Osteoblast (primary cell): ENCODE data around the gene FMNL1. TPM values are rescaled to one million over a fixed set of nuclear protein-coding genes. Genes with fewer than 3 reads are reported as not detected.
A peak's percentile ranks its signal among the peaks of the same experiment; 100 is the strongest.

ENCODE experiments used
- DNase-seq: peaks from one replicate; pipeline ENCODE4 v3.0.0; 2011; ENCODE audit warnings: low spot score, mixed read lengths; ENCODE audit not compliant: insufficient read length; ENCODE audit errors: missing footprints
- H2AFZ ChIP-seq: 2 replicates; pipeline ENCODE4 v1.6.0; 2011; ENCODE audit warnings: mild to moderate bottlenecking, low read length
- H3K27ac ChIP-seq: 2 replicates; pipeline ENCODE4 v1.5.1; 2011; ENCODE audit warnings: mild to moderate bottlenecking, low read depth, low read length, moderate library complexity
- H3K27me3 ChIP-seq: 2 replicates; pipeline ENCODE4 v1.6.0; 2012; ENCODE audit warnings: mild to moderate bottlenecking, control low read depth, inconsistent platforms, low read length, moderate library complexity; ENCODE audit not compliant: insufficient read depth
- H3K36me3 ChIP-seq: 2 replicates; pipeline ENCODE4 v1.5.1; 2011; ENCODE audit warnings: mild to moderate bottlenecking, low read length, control low read depth, moderate library complexity; ENCODE audit not compliant: insufficient read depth
- H3K4me1 ChIP-seq: 2 replicates; pipeline ENCODE4 v1.5.1; 2011; ENCODE audit warnings: mild to moderate bottlenecking, low read length, control low read depth, moderate library complexity; ENCODE audit not compliant: insufficient read depth
- H3K4me2 ChIP-seq: 2 replicates; pipeline ENCODE4 v1.6.0; 2011; ENCODE audit warnings: mild to moderate bottlenecking, low read length; ENCODE audit not compliant: insufficient read depth
- H3K4me3 ChIP-seq: fragments of 200-600 bp; sonication (generic); 3 replicates; pipeline ENCODE4 v1.5.1; 2012; ENCODE audit warnings: mild to moderate bottlenecking, low read length, inconsistent platforms; ENCODE audit not compliant: insufficient read depth
- H3K79me2 ChIP-seq: 2 replicates; pipeline ENCODE4 v1.6.0; 2012; ENCODE audit warnings: mild to moderate bottlenecking, low read length, control low read depth, inconsistent platforms; ENCODE audit not compliant: insufficient read depth
- H3K9me3 ChIP-seq: 2 replicates; pipeline ENCODE4 v1.5.1; 2011; ENCODE audit warnings: low read depth, low read length, control low read depth
- H4K20me1 ChIP-seq: 2 replicates; pipeline ENCODE4 v1.6.0; 2012; ENCODE audit warnings: mild to moderate bottlenecking, low read length, control low read depth; ENCODE audit not compliant: insufficient read depth
- total RNA-seq: library from RNA; depleted of rRNA; stranded (reverse); fragments of >200 nt; gene quantifications from 2 replicates; pipeline ENCODE4 v1.2.3, GENCODE V29; 2012
- TF ChIP-seq, protein P1 (sequence below): IDR thresholded peaks from 2 replicates; pipeline ENCODE4 v1.5.1; 2011; ENCODE audit warnings: mild to moderate bottlenecking, low read depth, low read length, moderate library complexity; ENCODE audit errors: extremely low read depth

Gene FMNL1
- total RNA-seq, 1 donor, result 3.6 TPM

DNA sequence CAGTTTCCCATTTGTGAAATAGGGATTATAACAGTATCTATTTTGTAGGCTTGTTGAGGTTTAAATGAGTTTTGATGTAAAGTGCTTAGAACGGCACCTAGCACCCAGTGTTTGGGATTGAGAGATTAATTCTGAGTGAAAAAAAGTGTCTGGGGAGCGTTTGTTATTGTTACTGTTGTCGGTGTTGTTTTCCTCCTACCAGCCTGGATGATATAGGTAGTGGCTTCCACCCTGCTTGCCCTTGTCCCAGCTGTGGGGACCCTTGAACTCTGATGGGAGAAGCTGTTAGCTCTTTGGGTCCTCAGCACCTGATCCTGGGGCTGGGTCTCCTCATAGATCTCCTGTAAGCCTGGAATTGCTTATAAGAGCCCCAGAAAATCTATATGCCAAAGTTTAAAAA lies 4.9 kb downstream of the FMNL1 start:
- peak; percentile 43 for DNase-seq
- H3K4me1 ChIP-seq, result peaks cover 45% of the 10 kb centered on the region
- no peak overlapping the region for H3K4me2 ChIP-seq
- H3K9me3 ChIP-seq, result no peaks in the 10 kb centered on the region
- H3K27ac ChIP-seq, result no peak overlapping the region
- H3K79me2 ChIP-seq, result no peaks in the 10 kb centered on the region
- no peaks in the 10 kb centered on the region for H4K20me1 ChIP-seq
- H2AFZ ChIP-seq, result no peak overlapping the region
- H3K36me3 ChIP-seq, result no peaks in the 10 kb centered on the region
- no peak overlapping the region for H3K4me3 ChIP-seq
- TF ChIP-seq, protein P1, sequence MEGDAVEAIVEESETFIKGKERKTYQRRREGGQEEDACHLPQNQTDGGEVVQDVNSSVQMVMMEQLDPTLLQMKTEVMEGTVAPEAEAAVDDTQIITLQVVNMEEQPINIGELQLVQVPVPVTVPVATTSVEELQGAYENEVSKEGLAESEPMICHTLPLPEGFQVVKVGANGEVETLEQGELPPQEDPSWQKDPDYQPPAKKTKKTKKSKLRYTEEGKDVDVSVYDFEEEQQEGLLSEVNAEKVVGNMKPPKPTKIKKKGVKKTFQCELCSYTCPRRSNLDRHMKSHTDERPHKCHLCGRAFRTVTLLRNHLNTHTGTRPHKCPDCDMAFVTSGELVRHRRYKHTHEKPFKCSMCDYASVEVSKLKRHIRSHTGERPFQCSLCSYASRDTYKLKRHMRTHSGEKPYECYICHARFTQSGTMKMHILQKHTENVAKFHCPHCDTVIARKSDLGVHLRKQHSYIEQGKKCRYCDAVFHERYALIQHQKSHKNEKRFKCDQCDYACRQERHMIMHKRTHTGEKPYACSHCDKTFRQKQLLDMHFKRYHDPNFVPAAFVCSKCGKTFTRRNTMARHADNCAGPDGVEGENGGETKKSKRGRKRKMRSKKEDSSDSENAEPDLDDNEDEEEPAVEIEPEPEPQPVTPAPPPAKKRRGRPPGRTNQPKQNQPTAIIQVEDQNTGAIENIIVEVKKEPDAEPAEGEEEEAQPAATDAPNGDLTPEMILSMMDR, result no peak
- H3K27me3 ChIP-seq, result peaks cover 15% of the 10 kb centered on the region

DNA sequence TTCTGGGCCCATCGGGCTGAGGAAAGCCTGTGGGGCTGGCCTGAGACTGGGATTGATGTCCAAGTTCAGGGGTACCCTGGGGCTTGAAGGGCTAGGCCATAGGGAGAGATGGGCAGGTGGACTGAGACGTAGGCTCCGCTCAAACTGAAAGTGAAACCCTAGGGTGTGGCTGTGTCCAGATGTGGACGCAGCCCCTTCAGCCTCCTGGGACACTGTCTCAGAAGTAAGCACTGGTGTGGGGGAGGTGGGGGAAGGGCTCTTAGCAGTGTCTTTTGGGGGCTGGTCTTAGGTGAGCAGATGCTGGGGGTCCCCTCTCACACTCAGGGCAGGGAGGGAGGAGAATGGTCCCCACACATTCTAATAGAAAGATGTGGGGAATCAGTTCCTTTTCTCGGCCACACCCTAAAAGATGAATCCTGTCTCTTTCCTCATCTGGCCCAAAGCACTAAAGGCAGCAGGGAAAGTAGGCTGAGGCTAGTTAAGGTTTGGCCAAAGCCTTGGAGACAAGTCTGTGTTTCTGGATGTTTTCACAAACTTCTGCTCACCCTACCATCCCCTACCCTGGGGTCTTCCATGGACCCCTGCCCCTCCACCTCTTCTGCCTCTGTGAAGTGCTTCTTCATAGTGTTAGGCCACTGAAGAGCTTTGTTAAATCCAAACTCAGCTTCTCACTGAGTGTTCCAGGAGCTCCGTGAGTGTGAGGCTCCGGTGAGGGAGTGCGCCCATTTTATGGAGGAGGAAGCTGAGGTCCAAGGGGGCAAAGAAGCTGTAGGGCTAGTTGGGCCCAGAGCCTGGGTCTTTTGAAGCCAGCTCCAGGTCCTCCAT lies 5.6 kb downstream of the FMNL1 start:
- H3K4me1 ChIP-seq, result peaks cover 45% of the 10 kb centered on the region
- no peak overlapping the region for H3K4me2 ChIP-seq
- TF ChIP-seq, protein P1, result no peak
- no peaks in the 10 kb centered on the region for H3K9me3 ChIP-seq
- H2AFZ ChIP-seq, result no peak overlapping the region
- peaks cover 14% of the 10 kb centered on the region for H3K27me3 ChIP-seq
- H3K36me3 ChIP-seq, result no peaks in the 10 kb centered on the region
- H3K27ac ChIP-seq, result no peak overlapping the region
- H4K20me1 ChIP-seq, result no peaks in the 10 kb centered on the region
- peak; percentile 59 for DNase-seq
- no peak overlapping the region for H3K4me3 ChIP-seq
- no peaks in the 10 kb centered on the region for H3K79me2 ChIP-seq

GRCh38 chr17:45227926-45228762 lies 6.5 kb downstream of the FMNL1 start:
- peak overlapping the region; percentile 61 for H3K27ac ChIP-seq
- TF ChIP-seq, protein P1, result no peak
- H3K79me2 ChIP-seq, result no peaks in the 10 kb centered on the region
- H3K4me2 ChIP-seq, result peak overlapping the region; percentile 50
- H3K9me3 ChIP-seq, result no peaks in the 10 kb centered on the region
- peak; percentile 70 for DNase-seq
- peaks cover 6% of the 10 kb centered on the region for H3K27me3 ChIP-seq
- peak overlapping the region; percentile 41 for H2AFZ ChIP-seq
- no peaks in the 10 kb centered on the region for H4K20me1 ChIP-seq
- H3K36me3 ChIP-seq, result no peaks in the 10 kb centered on the region
- H3K4me3 ChIP-seq, result peak overlapping the region; percentile 0
- peaks cover 45% of the 10 kb centered on the region for H3K4me1 ChIP-seq
